Measurements from ENCODE around the gene RPL13A. TPM values are rescaled to one million over a fixed set of nuclear protein-coding genes. Genes with fewer than 3 reads are reported as not detected.

Gene RPL13A
- total and polyA plus RNA-seq, 2 of the 13 experiments (the other 11 are each of a cell fraction or from before 2014, with no cell fraction given), result 2,601 to 3,407 TPM

- TF ChIP-seq ZNF616 (CRISPR knock-in tag; IDR thresholded peaks at IDR 0.05; ENCODE audit: low read depth) (no peak), KDM5B (CRISPR knock-in tag; IDR thresholded peaks at IDR 0.05; ENCODE audit: borderline replicate concordance) (peak; percentile 65; the same call in 1 of the 2 replicates), ZNF329 (CRISPR knock-in tag; IDR thresholded peaks at IDR 0.05; ENCODE audit: low read depth) (no peak), ZNF737 (CRISPR knock-in tag; IDR thresholded peaks at IDR 0.05; ENCODE audit: borderline replicate concordance) (no peak), POLR2A (IDR thresholded peaks at IDR 0.05; ENCODE audit: insufficient read depth in 1 of 2, low read depth in 2 of 2, low read length in 2 of 2) (no peak; a peak in 1 of 4 replicates), ZNF768 (CRISPR knock-in tag; IDR thresholded peaks at IDR 0.05) (peak; percentile 38; the same call in 1 of the 2 replicates), ZNF879 (CRISPR knock-in tag; IDR thresholded peaks at IDR 0.05) (no peak), ZSCAN31 (CRISPR knock-in tag; IDR thresholded peaks at IDR 0.05; ENCODE audit: low read depth) (0 out of 2 replicates have a peak, but pooled peaks have one; percentile 66), ISX (CRISPR knock-in tag; conservative IDR thresholded peaks at IDR 0.05) (no peak), ZNF34 (CRISPR knock-in tag; IDR thresholded peaks at IDR 0.05; ENCODE audit: borderline replicate concordance) (no peak; the same call in 1 of the 2 replicates), ZNF619 (CRISPR knock-in tag; IDR thresholded peaks at IDR 0.05) (no peak), NR2F1 (CRISPR knock-in tag; IDR thresholded peaks at IDR 0.05) (no peak), JUND (CRISPR knock-in tag; IDR thresholded peaks at IDR 0.05) (no peak), ZFP91 (CRISPR knock-in tag; IDR thresholded peaks at IDR 0.05; ENCODE audit: borderline replicate concordance) (peak; percentile 81), DNMT1 (CRISPR knock-in tag; IDR thresholded peaks at IDR 0.05) (no peak), ZSCAN12 (CRISPR knock-in tag; IDR thresholded peaks at IDR 0.05) (no peak), SNAI1 (CRISPR knock-in tag; IDR thresholded peaks at IDR 0.05; ENCODE audit: borderline replicate concordance) (0 out of 2 replicates have a peak, but pooled peaks have one; percentile 66)
- TF ChIP-seq, protein P1, sequence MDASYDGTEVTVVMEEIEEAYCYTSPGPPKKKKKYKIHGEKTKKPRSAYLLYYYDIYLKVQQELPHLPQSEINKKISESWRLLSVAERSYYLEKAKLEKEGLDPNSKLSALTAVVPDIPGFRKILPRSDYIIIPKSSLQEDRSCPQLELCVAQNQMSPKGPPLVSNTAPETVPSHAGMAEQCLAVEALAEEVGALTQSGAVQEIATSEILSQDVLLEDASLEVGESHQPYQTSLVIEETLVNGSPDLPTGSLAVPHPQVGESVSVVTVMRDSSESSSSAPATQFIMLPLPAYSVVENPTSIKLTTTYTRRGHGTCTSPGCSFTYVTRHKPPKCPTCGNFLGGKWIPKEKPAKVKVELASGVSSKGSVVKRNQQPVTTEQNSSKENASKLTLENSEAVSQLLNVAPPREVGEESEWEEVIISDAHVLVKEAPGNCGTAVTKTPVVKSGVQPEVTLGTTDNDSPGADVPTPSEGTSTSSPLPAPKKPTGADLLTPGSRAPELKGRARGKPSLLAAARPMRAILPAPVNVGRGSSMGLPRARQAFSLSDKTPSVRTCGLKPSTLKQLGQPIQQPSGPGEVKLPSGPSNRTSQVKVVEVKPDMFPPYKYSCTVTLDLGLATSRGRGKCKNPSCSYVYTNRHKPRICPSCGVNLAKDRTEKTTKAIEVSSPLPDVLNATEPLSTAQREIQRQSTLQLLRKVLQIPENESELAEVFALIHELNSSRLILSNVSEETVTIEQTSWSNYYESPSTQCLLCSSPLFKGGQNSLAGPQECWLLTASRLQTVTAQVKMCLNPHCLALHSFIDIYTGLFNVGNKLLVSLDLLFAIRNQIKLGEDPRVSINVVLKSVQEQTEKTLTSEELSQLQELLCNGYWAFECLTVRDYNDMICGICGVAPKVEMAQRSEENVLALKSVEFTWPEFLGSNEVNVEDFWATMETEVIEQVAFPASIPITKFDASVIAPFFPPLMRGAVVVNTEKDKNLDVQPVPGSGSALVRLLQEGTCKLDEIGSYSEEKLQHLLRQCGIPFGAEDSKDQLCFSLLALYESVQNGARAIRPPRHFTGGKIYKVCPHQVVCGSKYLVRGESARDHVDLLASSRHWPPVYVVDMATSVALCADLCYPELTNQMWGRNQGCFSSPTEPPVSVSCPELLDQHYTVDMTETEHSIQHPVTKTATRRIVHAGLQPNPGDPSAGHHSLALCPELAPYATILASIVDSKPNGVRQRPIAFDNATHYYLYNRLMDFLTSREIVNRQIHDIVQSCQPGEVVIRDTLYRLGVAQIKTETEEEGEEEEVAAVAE (CRISPR knock-in tag; IDR thresholded peaks at IDR 0.05; ENCODE audit: borderline replicate concordance), result no peak
- TF ChIP-seq, protein P2, sequence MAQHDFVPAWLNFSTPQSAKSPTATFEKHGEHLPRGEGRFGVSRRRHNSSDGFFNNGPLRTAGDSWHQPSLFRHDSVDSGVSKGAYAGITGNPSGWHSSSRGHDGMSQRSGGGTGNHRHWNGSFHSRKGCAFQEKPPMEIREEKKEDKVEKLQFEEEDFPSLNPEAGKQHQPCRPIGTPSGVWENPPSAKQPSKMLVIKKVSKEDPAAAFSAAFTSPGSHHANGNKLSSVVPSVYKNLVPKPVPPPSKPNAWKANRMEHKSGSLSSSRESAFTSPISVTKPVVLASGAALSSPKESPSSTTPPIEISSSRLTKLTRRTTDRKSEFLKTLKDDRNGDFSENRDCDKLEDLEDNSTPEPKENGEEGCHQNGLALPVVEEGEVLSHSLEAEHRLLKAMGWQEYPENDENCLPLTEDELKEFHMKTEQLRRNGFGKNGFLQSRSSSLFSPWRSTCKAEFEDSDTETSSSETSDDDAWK (CRISPR knock-in tag; IDR thresholded peaks at IDR 0.05), result no peak
- TF ChIP-seq, protein P3, sequence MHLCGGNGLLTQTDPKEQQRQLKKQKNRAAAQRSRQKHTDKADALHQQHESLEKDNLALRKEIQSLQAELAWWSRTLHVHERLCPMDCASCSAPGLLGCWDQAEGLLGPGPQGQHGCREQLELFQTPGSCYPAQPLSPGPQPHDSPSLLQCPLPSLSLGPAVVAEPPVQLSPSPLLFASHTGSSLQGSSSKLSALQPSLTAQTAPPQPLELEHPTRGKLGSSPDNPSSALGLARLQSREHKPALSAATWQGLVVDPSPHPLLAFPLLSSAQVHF (CRISPR knock-in tag; IDR thresholded peaks at IDR 0.05), result no peak
Observed at GRCh38 chr19:49443366-49444099, 43.9 kb upstream of the RPL13A start (continued).

Data from HepG2 (cell line).